ENCODE results near the gene RBM39.
"Not testable (repeated sequence)": the region's sequence is repeated elsewhere in the genome, so short reads cannot be mapped to it uniquely, and the experiment has no call there.

The RBM39 gene

DNA sequence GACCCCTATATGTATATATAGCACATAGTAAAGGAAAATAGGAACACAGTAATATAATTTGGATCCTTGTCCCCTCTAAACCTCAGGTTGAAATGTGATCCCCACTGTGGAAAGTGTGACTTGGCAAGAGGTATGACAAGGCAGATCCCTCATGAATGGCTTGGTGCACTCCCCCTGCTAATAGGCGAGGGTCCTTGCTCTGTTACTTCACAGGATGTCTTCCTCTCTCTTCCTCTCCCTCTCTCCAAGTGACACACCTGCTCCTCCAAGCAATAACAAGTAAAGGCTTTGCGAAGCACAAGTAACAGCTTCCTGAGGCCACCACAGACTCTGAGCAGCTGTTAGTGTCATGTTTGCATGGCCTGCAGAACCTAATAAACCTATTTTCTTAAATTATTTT lies 26.4 kb downstream of the RBM39 start:
- no peak for DNase-seq (ENCODE audit: low spot score)
- H3K36me3 Mint-ChIP-seq (ENCODE audit: low read depth), result peaks cover 66% of the 10 kb centered on the region
- H3K9me3 Mint-ChIP-seq, result no peaks in the 10 kb centered on the region
- no peak overlapping the region for H3K27ac Mint-ChIP-seq
- H3K4me3 Mint-ChIP-seq, result no peak overlapping the region
- no peaks in the 10 kb centered on the region for H3K27me3 Mint-ChIP-seq (ENCODE audit: low read depth)
- peaks cover 38% of the 10 kb centered on the region for H3K4me1 Mint-ChIP-seq (ENCODE audit: low read depth)

- H3K4me1 Mint-ChIP-seq (ENCODE audit: low read depth), result peaks cover 39% of the 10 kb centered on the region
- no peak overlapping the region for H3K27ac Mint-ChIP-seq
- peaks cover 66% of the 10 kb centered on the region for H3K36me3 Mint-ChIP-seq (ENCODE audit: low read depth)
- no peak overlapping the region for H3K4me3 Mint-ChIP-seq
- no peaks in the 10 kb centered on the region for H3K9me3 Mint-ChIP-seq
- no peak for DNase-seq (ENCODE audit: low spot score)
- H3K27me3 Mint-ChIP-seq (ENCODE audit: low read depth), result no peaks in the 10 kb centered on the region
Measured at GRCh38 chr20:35714127-35714526, 27.9 kb downstream of the RBM39 start.

GRCh38 chr20:35713120-35713519 lies 28.9 kb downstream of the RBM39 start:
- not testable (repeated sequence) for H3K27ac Mint-ChIP-seq; H3K27me3 Mint-ChIP-seq (ENCODE audit: low read depth); DNase-seq (ENCODE audit: low spot score); H3K4me3 Mint-ChIP-seq; H3K9me3 Mint-ChIP-seq
- Mint-ChIP-seq H3K4me1 (ENCODE audit: low read depth) (peaks cover 40% of the 10 kb centered on the region), H3K36me3 (ENCODE audit: low read depth) (peaks cover 66% of the 10 kb centered on the region)

DNA sequence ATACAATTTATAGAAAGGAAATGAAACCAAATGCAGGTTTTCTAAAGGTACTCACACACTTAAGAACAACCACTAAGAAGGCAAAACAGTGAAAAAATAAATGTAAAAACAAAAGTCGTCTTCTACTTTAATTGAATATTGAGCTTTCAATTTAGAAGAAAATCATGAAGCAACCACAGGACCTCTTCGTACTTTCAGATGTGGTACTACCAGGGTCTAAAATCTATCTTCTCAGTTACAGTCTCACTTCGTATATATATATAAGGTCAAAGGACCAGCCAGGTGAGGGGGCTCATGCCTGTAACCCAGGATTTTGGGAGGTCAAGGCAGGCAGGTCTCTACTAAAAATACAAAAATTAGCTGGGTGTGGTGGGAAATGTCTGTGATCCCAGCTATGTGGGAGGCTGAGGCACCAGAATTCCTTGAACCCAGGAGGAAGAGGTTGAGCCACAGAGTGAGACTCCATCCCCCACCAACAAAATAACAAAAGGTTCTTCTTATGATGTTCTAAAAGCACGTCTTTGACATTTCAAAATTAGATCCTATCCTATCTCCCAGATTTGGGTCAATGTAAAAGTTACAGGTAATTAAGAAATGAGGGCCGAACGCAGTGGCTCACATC lies 30.4 kb downstream of the RBM39 start:
- H3K36me3 Mint-ChIP-seq (ENCODE audit: low read depth), result peaks cover 65% of the 10 kb centered on the region
- no peaks in the 10 kb centered on the region for H3K27me3 Mint-ChIP-seq (ENCODE audit: low read depth)
- peak overlapping the region; percentile 47 for H3K27ac Mint-ChIP-seq
- peaks cover 38% of the 10 kb centered on the region for H3K4me1 Mint-ChIP-seq (ENCODE audit: low read depth)
- H3K9me3 Mint-ChIP-seq, result no peaks in the 10 kb centered on the region
- H3K4me3 Mint-ChIP-seq, result peak overlapping the region; percentile 46
- no peak for DNase-seq (ENCODE audit: low spot score)

DNA sequence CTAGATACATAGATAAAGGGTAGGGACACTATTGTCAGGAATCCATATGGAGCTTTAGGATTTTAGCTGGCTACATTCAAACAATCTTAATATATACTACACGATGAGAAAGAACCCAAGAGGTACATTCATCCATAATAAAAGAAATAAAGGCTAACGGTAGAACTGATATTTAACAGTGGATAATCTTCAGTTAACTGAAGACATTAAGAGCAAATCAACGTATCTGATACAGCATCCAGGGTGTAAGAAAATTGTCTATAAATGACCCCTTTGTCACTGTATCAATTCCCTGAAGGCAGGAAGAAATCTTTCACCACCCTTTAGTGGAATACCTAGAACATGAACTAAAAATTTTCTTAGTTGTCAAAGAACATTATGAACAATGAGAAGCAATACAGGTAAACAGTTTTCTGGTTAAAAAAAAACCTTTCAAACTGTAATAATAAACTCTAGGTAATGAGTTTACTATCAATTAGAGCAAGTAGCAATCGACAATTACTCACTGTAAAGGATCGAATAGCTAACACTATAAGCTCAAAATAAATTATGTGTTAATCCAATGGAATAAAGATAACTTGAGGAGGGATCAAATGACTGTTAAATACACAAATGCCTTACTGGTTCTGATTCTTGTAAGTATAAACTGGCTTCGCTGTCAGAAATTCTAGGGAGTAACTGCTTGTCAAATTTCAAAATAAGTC lies 31.0 kb downstream of the RBM39 start:
- H3K27ac Mint-ChIP-seq, result peak overlapping the region; percentile 47
- H3K4me3 Mint-ChIP-seq, result peak overlapping the region; percentile 46
- H3K4me1 Mint-ChIP-seq (ENCODE audit: low read depth), result peaks cover 37% of the 10 kb centered on the region
- no peaks in the 10 kb centered on the region for H3K9me3 Mint-ChIP-seq
- no peaks in the 10 kb centered on the region for H3K27me3 Mint-ChIP-seq (ENCODE audit: low read depth)
- peaks cover 66% of the 10 kb centered on the region for H3K36me3 Mint-ChIP-seq (ENCODE audit: low read depth)
- no peak for DNase-seq (ENCODE audit: low spot score)

GRCh38 chr20:35710039-35710438 lies 32.0 kb downstream of the RBM39 start:
- no peak for DNase-seq (ENCODE audit: low spot score)
- Mint-ChIP-seq H3K4me1 (ENCODE audit: low read depth) (peaks cover 33% of the 10 kb centered on the region), H3K27me3 (ENCODE audit: low read depth) (no peaks in the 10 kb centered on the region), H3K4me3 (no peak overlapping the region), H3K9me3 (no peaks in the 10 kb centered on the region), H3K36me3 (ENCODE audit: low read depth) (peaks cover 64% of the 10 kb centered on the region), H3K27ac (no peak overlapping the region)

- Mint-ChIP-seq H3K4me3 (no peak overlapping the region), H3K27me3 (ENCODE audit: low read depth) (no peaks in the 10 kb centered on the region), H3K9me3 (no peaks in the 10 kb centered on the region), H3K4me1 (ENCODE audit: low read depth) (peaks cover 34% of the 10 kb centered on the region), H3K27ac (no peak overlapping the region), H3K36me3 (ENCODE audit: low read depth) (peaks cover 69% of the 10 kb centered on the region)
- DNase-seq (ENCODE audit: low spot score), result no peak
Measured at GRCh38 chr20:35709259-35709658, 32.8 kb downstream of the RBM39 start.

GRCh38 chr20:35708502-35708901 lies 33.6 kb downstream of the RBM39 start:
- no peak overlapping the region for H3K27ac Mint-ChIP-seq

DNA sequence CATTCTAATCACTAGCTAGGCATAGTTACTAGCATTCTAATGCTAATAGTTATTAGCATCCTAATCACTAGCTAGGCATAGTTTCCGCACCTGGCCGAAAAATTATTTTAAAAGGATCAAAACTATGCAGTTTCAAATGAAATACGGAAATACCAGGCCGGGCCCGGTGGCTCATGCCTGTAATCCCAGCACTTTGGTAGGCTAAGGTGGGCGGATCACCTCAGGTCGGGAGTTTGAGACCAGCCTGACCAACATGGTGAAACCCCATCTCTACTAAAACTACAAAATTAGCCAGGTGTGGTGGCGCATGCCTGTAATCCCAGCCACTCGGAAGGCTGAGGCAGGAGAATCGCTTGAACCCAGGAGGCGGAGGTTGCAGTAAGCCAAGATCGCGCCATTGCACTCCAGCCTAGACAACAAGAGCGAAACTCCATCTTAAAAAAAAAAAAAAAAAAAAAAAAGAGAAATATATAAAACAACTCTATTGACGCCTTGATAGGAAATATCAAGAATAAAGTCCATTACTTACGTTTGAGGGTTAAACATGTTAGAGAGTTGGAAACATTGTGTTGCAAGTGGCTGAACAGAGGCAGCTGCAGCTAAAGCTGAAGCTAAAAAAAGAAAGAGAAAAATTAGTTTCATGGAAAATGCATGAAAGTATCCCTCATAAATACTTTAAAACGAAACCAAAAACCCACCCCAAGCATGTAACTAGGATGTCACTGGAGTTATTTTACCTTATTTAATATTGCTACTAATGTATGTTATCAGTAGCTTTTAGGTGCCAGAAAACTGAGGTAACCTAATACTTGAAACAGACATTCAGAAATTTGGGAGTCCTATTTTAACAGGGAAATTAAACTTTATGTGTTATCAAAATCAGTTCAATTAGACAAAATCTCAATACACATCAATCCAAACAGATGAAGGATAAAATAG lies 35.2 kb downstream of the RBM39 start:
- Mint-ChIP-seq H3K4me1 (ENCODE audit: low read depth) (peaks cover 33% of the 10 kb centered on the region), H3K36me3 (ENCODE audit: low read depth) (peaks cover 74% of the 10 kb centered on the region)
- H3K27me3 Mint-ChIP-seq (ENCODE audit: low read depth); DNase-seq (ENCODE audit: low spot score); H3K27ac Mint-ChIP-seq; H3K9me3 Mint-ChIP-seq; H3K4me3 Mint-ChIP-seq: not testable (repeated sequence)

More at GRCh38 chr20:35708502-35708901, 33.6 kb downstream of the RBM39 start:
- H3K9me3 Mint-ChIP-seq, result no peaks in the 10 kb centered on the region
- no peak for DNase-seq (ENCODE audit: low spot score)
- peaks cover 70% of the 10 kb centered on the region for H3K36me3 Mint-ChIP-seq (ENCODE audit: low read depth)
- H3K4me1 Mint-ChIP-seq (ENCODE audit: low read depth), result peaks cover 34% of the 10 kb centered on the region
- H3K27me3 Mint-ChIP-seq (ENCODE audit: low read depth), result no peaks in the 10 kb centered on the region
- no peak overlapping the region for H3K4me3 Mint-ChIP-seq

DNA sequence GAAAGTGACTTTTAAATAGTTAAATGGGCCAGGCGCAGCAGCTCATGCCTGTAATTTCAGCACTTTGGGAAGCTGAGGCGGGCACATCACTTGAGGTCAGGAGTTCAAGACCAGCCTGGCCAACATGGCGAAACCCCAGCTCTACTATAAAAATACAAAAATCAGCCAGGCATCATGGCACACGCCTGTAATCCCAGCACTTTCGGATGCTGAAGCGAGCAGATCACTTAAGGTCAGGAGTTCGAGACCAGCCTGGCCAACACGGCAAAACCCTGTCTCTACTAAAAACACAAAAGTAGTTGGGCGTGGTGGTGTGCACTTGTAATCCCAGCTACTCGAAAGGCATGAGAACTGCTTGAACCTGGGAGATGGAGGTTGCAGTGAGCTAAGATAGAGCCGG lies 36.2 kb downstream of the RBM39 start:
- not testable (repeated sequence) for H3K27ac Mint-ChIP-seq; DNase-seq (ENCODE audit: low spot score)
- H3K36me3 Mint-ChIP-seq (ENCODE audit: low read depth), result peaks cover 67% of the 10 kb centered on the region

GRCh38 chr20:35704514-35705261 lies 37.4 kb downstream of the RBM39 start:
- Mint-ChIP-seq H3K9me3 (no peaks in the 10 kb centered on the region), H3K4me3 (no peak overlapping the region), H3K27me3 (ENCODE audit: low read depth) (no peaks in the 10 kb centered on the region), H3K27ac (no peak overlapping the region), H3K36me3 (ENCODE audit: low read depth) (peaks cover 63% of the 10 kb centered on the region), H3K4me1 (ENCODE audit: low read depth) (peaks cover 32% of the 10 kb centered on the region)
- DNase-seq (ENCODE audit: low spot score), result no peak

More for the DNA sequence above, 36.2 kb downstream of the RBM39 start:
- not testable (repeated sequence) for H3K9me3 Mint-ChIP-seq; H3K27me3 Mint-ChIP-seq (ENCODE audit: low read depth); H3K4me3 Mint-ChIP-seq
- peaks cover 26% of the 10 kb centered on the region for H3K4me1 Mint-ChIP-seq (ENCODE audit: low read depth)

DNA sequence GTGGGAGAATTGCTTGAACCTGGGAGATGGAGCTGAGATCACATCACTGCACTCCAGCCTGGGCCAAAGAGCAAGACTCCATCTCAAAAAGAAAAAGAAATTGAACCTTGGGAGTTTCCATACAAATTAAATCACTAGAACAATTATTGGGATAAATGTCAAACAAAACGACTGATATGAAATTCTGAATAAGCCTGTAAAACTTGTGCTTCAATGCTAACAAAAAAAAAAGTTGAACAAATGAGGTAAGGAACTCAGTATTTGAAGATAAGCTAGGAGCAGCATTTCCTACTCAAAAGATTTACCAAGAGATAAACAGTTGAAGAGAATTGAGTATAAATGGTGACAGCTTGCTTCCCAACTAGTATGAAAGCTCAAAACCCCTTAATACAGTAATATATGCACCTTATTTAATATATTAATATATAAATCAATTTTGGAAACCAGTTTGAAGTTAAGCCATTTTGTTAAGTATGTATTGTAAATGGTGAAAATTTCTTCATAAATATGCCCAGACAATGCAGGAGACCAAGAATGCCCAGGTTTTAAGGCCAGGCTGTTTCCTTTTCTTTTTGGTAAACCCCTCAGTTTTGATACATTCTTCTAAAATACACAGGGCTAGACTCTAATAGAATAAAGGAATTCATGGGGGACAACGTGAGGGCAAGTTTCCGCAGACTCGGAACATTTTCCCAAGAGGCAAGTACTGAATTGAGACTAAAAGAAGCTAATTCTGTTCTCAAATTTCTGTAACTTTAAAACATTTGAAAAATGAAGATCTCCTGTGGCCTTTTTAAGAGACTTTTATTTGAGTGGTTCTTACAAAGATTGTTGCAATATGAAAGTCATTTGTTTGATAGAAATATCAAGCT lies 39.0 kb downstream of the RBM39 start:
- Mint-ChIP-seq H3K4me1 (ENCODE audit: low read depth) (peaks cover 35% of the 10 kb centered on the region), H3K27ac (no peak overlapping the region), H3K9me3 (no peaks in the 10 kb centered on the region), H3K4me3 (no peak overlapping the region), H3K36me3 (ENCODE audit: low read depth) (peaks cover 58% of the 10 kb centered on the region), H3K27me3 (ENCODE audit: low read depth) (no peaks in the 10 kb centered on the region)
- no peak for DNase-seq (ENCODE audit: low spot score)
